Neural cell (in vitro differentiated cells): ENCODE results near the gene KCNJ1. TPM values are rescaled to one million over a fixed set of nuclear protein-coding genes. Genes with fewer than 3 reads are reported as not detected.

Experiments
- H2AFZ ChIP-seq: fragments of 200-600, 300-800 bp; sonication (generic), shearing (Covaris generic); 2 replicates; pipeline ENCODE4 v1.6.0; 2014; ENCODE audit warnings: low read depth, mild to moderate bottlenecking, antibody characterized with exemption, low read length, moderate library complexity
- H3F3A ChIP-seq: fragments of 200-600 bp; shearing (Covaris generic); 2 replicates; pipeline ENCODE4 v1.6.1; 2016; ENCODE audit warnings: mild to moderate bottlenecking, moderate library complexity, mixed read lengths, antibody characterized with exemption, low read length; ENCODE audit not compliant: insufficient read depth, poor library complexity, severe bottlenecking
- H3K27ac ChIP-seq: fragments of 200-600, 300-800 bp; sonication (generic), shearing (Covaris generic); 2 replicates; pipeline ENCODE4 v1.5.1; 2014; ENCODE audit warnings: mild to moderate bottlenecking, low read length, moderate library complexity
- H3K27me3 ChIP-seq: fragments of 300-800, 200-600 bp; sonication (generic), shearing (Covaris generic); 2 replicates; pipeline ENCODE4 v1.6.0; 2014; ENCODE audit warnings: mild to moderate bottlenecking, low read depth, low read length, moderate library complexity; ENCODE audit not compliant: insufficient read depth
- H3K36me3 ChIP-seq: fragments of 300-800, 200-600 bp; sonication (generic), shearing (Covaris generic); 2 replicates; pipeline ENCODE4 v1.5.1; 2014; ENCODE audit warnings: mild to moderate bottlenecking, antibody characterized with exemption, low read length, moderate library complexity; ENCODE audit not compliant: insufficient read depth
- H3K4me2 ChIP-seq: fragments of 300-800, 200-600 bp; sonication (generic), shearing (Covaris generic); 2 replicates; pipeline ENCODE4 v1.6.0; 2014; ENCODE audit warnings: mild to moderate bottlenecking, low read length
- H3K4me3 ChIP-seq: fragments of 300-800, 200-600 bp; sonication (generic), shearing (Covaris generic); 2 replicates; pipeline ENCODE4 v1.5.1; 2014; ENCODE audit warnings: mild to moderate bottlenecking, low read length, moderate library complexity
- H3K79me2 ChIP-seq: fragments of 200-600 bp; shearing (Covaris generic); replicated peaks from 2 replicates; pipeline ENCODE4 v1.6.0; 2014; ENCODE audit warnings: mild to moderate bottlenecking, low read length, moderate library complexity; ENCODE audit not compliant: insufficient read depth
- H3K9ac ChIP-seq: fragments of 300-800, 200-600 bp; sonication (generic), shearing (Covaris generic); 2 replicates; pipeline ENCODE4 v1.6.1; 2016; ENCODE audit warnings: mild to moderate bottlenecking, low read length, mixed read lengths
- H3K9me2 ChIP-seq: fragments of 200-600 bp; shearing (Covaris generic); 2 replicates; pipeline ENCODE4 v1.6.1; 2016; ENCODE audit warnings: mild to moderate bottlenecking, low read length, mixed read lengths; ENCODE audit not compliant: insufficient read depth
- H3K9me3 ChIP-seq: fragments of 200-600, 300-800 bp; sonication (generic), shearing (Covaris generic); 2 replicates; pipeline ENCODE4 v1.6.1; 2016; ENCODE audit warnings: mild to moderate bottlenecking, mixed run types, low read length, moderate library complexity, mixed read lengths
- H4K20me1 ChIP-seq: fragments of 200-600 bp; shearing (Covaris generic); 2 replicates; pipeline ENCODE4 v1.6.1; 2016; ENCODE audit warnings: mild to moderate bottlenecking, mixed run types; ENCODE audit not compliant: insufficient read depth
- CTCF ChIP-seq: fragments of 450-650 bp; IDR thresholded peaks from 2 replicates; pipeline ENCODE4 v1.5.1; 2014; ENCODE audit warnings: antibody characterized with exemption, mild to moderate bottlenecking, moderate library complexity; ENCODE audit not compliant: poor library complexity, severe bottlenecking
- EP300 ChIP-seq: fragments of 450-650 bp; conservative IDR thresholded peaks from 2 replicates; pipeline ENCODE4 v1.6.1; 2014; ENCODE audit warnings: antibody characterized with exemption, mild to moderate bottlenecking, moderate library complexity; ENCODE audit not compliant: poor library complexity, severe bottlenecking
- EZH2 ChIP-seq: fragments of 200-600, 300-800 bp; shearing (Covaris generic), sonication (generic); IDR thresholded peaks from 2 replicates; pipeline ENCODE4 v1.6.1; 2014; ENCODE audit warnings: antibody characterized with exemption, low read length, borderline replicate concordance, mild to moderate bottlenecking; ENCODE audit not compliant: insufficient read depth, poor library complexity, severe bottlenecking
- MXI1 ChIP-seq: fragments of 450-650 bp; conservative IDR thresholded peaks from 2 replicates; pipeline ENCODE4 v1.6.1; 2014; ENCODE audit warnings: antibody characterized with exemption, mild to moderate bottlenecking; ENCODE audit not compliant: poor library complexity, severe bottlenecking
- POLR2AphosphoS5 ChIP-seq: IDR thresholded peaks from 2 replicates; pipeline ENCODE4 v1.6.1; 2012
- RAD21 ChIP-seq: fragments of 450-650 bp; conservative IDR thresholded peaks from 2 replicates; pipeline ENCODE4 v1.6.1; 2014; ENCODE audit warnings: antibody characterized with exemption, mild to moderate bottlenecking, moderate library complexity
- SMC3 ChIP-seq: fragments of 450-650 bp; conservative IDR thresholded peaks from 2 replicates; pipeline ENCODE4 v1.6.1; 2014; ENCODE audit warnings: antibody characterized with exemption, mild to moderate bottlenecking, moderate library complexity; ENCODE audit not compliant: poor library complexity
- TAF1 ChIP-seq: IDR thresholded peaks from 2 replicates; pipeline ENCODE4 v1.6.1; 2012; ENCODE audit warnings: low read depth
- polyA plus RNA-seq: library from polyadenylated mRNA; depleted of rRNA; stranded (reverse); fragments of >200 nt; gene quantifications from 2 replicates; pipeline ENCODE4 v1.2.3, GENCODE V29; 2014
- TF ChIP-seq, protein P1 (sequence below): IDR thresholded peaks from 2 replicates; pipeline ENCODE4 v1.6.1; 2012; ENCODE audit warnings: borderline replicate concordance

KCNJ1 gene
- polyA plus RNA-seq, 1 donor from 2014 or later: 0.22 TPM

DNA sequence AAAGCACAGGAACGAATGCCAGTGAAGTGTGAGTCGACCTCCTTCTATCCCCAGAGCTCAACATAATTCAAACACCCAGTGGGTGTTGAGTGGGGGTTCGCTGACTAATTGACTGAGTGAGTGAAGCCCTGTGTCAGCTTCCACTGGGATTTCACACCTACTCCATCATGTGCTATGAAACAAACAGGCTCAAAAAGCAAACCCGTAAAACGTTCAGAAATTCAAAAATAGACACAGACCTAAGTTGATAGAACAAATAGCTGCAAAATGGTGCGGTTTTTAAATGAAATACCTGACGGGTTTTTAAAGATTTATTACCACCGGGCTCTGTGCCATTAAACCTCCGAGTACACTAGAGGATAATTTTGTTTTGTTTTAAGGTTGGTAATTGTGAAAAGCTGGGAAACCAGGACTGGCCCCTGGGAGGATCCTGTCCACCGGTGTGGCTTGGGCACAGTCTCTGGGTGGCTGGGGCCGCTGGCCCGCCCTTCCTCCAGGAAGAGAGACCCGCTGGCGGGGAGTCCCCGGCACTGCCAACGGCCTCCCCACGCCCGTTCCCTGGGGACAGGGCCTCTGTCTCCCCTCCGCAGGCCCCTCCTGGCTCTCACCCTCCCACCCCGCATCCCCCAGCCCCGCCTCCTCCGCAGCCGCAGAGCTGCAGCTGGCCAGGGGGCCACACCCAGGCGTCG, 37.7 kb upstream of the KCNJ1 start:
- H3K9ac ChIP-seq: peak overlapping the region; percentile 11
- no peak overlapping the region for H3K4me2 ChIP-seq
- H3K9me3 ChIP-seq: no peaks in the 10 kb centered on the region
- H3K9me2 ChIP-seq: no peaks in the 10 kb centered on the region
- TF ChIP-seq SMC3 (no peak), RAD21 (no peak), POLR2AphosphoS5 (no peak)
- no peaks in the 10 kb centered on the region for H3K79me2 ChIP-seq
- H3K27me3 ChIP-seq: peaks cover 74% of the 10 kb centered on the region
- no peaks in the 10 kb centered on the region for H3F3A ChIP-seq
- H3K4me3 ChIP-seq: peak overlapping the region; percentile 54
- no peak overlapping the region for H3K27ac ChIP-seq
- H2AFZ ChIP-seq: no peak overlapping the region
- H4K20me1 ChIP-seq: no peaks in the 10 kb centered on the region
- no peaks in the 10 kb centered on the region for H3K36me3 ChIP-seq

DNA sequence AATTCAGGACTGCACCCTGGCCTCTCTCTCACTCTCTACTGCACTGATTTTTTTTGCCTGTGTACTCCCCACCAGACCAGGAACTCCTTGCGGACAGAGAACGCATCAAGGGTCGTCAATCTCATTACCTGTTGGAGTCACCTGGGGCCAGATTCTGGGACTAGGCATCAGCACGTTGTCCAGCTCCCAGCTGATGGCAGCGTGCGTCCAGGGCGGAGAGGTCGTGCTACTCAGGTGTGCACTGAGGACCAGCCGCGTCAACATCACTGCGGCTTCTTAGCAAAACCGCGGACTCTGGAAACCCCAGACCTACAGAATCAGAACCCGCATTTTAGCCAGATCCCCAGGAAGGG, 37.2 kb upstream of the KCNJ1 start:
- Histone ChIP-seq H3K4me2 (no peak overlapping the region), H4K20me1 (no peaks in the 10 kb centered on the region), H2AFZ (no peak overlapping the region), H3K27me3 (peaks cover 74% of the 10 kb centered on the region), H3F3A (no peaks in the 10 kb centered on the region), H3K4me3 (peak overlapping the region; percentile 54), H3K79me2 (no peaks in the 10 kb centered on the region), H3K36me3 (no peaks in the 10 kb centered on the region), H3K27ac (no peak overlapping the region), H3K9me2 (no peaks in the 10 kb centered on the region), H3K9me3 (no peaks in the 10 kb centered on the region), H3K9ac (no peak overlapping the region)
- TF ChIP-seq EZH2: no peak
- no peak for TF ChIP-seq SMC3
- TF ChIP-seq CTCF: no peak
- TF ChIP-seq MXI1: no peak
- TF ChIP-seq RAD21: no peak
- TF ChIP-seq TAF1: no peak

GRCh38 chr11:128903248-128904061, 36.4 kb upstream of the KCNJ1 start:
- H3K9ac ChIP-seq: no peak overlapping the region
- no peak overlapping the region for H3K27ac ChIP-seq
- H3K27me3 ChIP-seq: peaks cover 79% of the 10 kb centered on the region
- no peak overlapping the region for H2AFZ ChIP-seq
- H3K4me3 ChIP-seq: peak overlapping the region; percentile 11
- H3K36me3 ChIP-seq: no peaks in the 10 kb centered on the region
- no peaks in the 10 kb centered on the region for H4K20me1 ChIP-seq
- no peak overlapping the region for H3K4me2 ChIP-seq
- no peak for TF ChIP-seq TAF1
- no peak for TF ChIP-seq EP300
- no peak for TF ChIP-seq SMC3
- TF ChIP-seq, protein P1, sequence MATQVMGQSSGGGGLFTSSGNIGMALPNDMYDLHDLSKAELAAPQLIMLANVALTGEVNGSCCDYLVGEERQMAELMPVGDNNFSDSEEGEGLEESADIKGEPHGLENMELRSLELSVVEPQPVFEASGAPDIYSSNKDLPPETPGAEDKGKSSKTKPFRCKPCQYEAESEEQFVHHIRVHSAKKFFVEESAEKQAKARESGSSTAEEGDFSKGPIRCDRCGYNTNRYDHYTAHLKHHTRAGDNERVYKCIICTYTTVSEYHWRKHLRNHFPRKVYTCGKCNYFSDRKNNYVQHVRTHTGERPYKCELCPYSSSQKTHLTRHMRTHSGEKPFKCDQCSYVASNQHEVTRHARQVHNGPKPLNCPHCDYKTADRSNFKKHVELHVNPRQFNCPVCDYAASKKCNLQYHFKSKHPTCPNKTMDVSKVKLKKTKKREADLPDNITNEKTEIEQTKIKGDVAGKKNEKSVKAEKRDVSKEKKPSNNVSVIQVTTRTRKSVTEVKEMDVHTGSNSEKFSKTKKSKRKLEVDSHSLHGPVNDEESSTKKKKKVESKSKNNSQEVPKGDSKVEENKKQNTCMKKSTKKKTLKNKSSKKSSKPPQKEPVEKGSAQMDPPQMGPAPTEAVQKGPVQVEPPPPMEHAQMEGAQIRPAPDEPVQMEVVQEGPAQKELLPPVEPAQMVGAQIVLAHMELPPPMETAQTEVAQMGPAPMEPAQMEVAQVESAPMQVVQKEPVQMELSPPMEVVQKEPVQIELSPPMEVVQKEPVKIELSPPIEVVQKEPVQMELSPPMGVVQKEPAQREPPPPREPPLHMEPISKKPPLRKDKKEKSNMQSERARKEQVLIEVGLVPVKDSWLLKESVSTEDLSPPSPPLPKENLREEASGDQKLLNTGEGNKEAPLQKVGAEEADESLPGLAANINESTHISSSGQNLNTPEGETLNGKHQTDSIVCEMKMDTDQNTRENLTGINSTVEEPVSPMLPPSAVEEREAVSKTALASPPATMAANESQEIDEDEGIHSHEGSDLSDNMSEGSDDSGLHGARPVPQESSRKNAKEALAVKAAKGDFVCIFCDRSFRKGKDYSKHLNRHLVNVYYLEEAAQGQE: no peak
- TF ChIP-seq POLR2AphosphoS5: peak; percentile 7
- H3F3A ChIP-seq: no peaks in the 10 kb centered on the region
- H3K79me2 ChIP-seq: no peaks in the 10 kb centered on the region
- no peaks in the 10 kb centered on the region for H3K9me2 ChIP-seq
- no peaks in the 10 kb centered on the region for H3K9me3 ChIP-seq
